ENCODE data around the gene TTC33. TPM values are rescaled to one million over a fixed set of nuclear protein-coding genes. Genes with fewer than 3 reads are reported as not detected.
A peak's percentile ranks its signal among the peaks of the same experiment; 100 is the strongest.

TTC33 gene
- total and polyA plus RNA-seq, 2 of the 13 experiments (the other 11 are each of a cell fraction or from before 2014, with no cell fraction given), result 4.5 to 20.0 TPM

DNA sequence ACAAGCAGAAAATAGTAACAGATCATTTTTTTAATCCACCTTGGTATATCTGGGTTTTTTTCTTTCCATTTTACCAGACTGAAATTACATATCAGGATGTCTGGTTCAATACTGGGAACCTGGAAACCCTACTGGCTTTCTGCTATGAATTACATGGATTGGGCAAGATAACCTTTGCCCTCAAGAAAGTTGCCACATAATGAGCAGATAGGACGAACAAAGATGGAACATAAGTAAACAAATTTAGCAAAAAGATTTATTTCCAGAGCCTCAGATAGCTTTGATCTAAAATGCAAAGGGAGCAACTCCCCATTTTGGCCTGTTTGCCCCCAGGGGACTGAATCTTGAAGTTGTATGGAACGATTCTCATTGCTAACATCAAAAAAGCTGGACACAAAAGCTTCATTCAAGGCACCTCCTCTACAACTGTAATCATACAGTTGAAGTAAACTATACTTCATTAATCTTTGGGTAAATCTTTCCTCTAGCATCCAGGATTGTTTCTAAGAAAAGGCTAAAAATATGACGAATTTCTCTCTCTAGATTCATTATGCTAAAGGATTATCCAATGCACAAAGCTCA is 207.7 kb downstream of the TTC33 start (continued):
- TF ChIP-seq, protein P1, sequence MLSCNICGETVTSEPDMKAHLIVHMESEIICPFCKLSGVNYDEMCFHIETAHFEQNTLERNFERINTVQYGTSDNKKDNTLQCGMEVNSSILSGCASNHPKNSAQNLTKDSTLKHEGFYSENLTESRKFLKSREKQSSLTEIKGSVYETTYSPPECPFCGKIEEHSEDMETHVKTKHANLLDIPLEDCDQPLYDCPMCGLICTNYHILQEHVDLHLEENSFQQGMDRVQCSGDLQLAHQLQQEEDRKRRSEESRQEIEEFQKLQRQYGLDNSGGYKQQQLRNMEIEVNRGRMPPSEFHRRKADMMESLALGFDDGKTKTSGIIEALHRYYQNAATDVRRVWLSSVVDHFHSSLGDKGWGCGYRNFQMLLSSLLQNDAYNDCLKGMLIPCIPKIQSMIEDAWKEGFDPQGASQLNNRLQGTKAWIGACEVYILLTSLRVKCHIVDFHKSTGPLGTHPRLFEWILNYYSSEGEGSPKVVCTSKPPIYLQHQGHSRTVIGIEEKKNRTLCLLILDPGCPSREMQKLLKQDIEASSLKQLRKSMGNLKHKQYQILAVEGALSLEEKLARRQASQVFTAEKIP (CRISPR knock-in tag; IDR thresholded peaks at IDR 0.05; ENCODE audit: borderline replicate concordance), result no peak
- TF ChIP-seq HOMEZ (CRISPR knock-in tag; IDR thresholded peaks at IDR 0.05; ENCODE audit: low read depth) (0 out of 2 replicates have a peak, but pooled peaks have one; percentile 22), PPARG (CRISPR knock-in tag; conservative IDR thresholded peaks at IDR 0.05) (peak; percentile 46; the same call in 1 of the 2 replicates), HDAC1 (CRISPR knock-in tag; IDR thresholded peaks at IDR 0.05) (no peak), NR2F2 (IDR thresholded peaks at IDR 0.05; ENCODE audit: borderline replicate concordance, low read depth) (peak; percentile 70; the same call in 1 of the 2 replicates), TCF7L2 (IDR thresholded peaks at IDR 0.05; ENCODE audit: low read depth, low read length) (peak; percentile 77), FOXA3 (CRISPR knock-in tag; IDR thresholded peaks at IDR 0.05) (peak; percentile 25; the same call in 1 of the 2 replicates), EP300 (IDR thresholded peaks at IDR 0.05; ENCODE audit: low read depth in 2 of 2, low read length in 2 of 2) (peak in 1 of 2 experiments; percentile 76; a peak in 1 of 4 replicates), EP300 (CRISPR knock-in tag; IDR thresholded peaks at IDR 0.05; ENCODE audit: borderline replicate concordance) (no peak), ZNF30 (CRISPR knock-in tag; IDR thresholded peaks at IDR 0.05) (no peak), TFAP4 (IDR thresholded peaks at IDR 0.05; ENCODE audit: borderline replicate concordance, low read depth) (no peak), JDP2 (CRISPR knock-in tag; IDR thresholded peaks at IDR 0.05; ENCODE audit: borderline replicate concordance) (no peak), GATAD2A (CRISPR knock-in tag; IDR thresholded peaks at IDR 0.05) (peak; percentile 75), NR2F1 (CRISPR knock-in tag; IDR thresholded peaks at IDR 0.05) (peak; percentile 61 to 68; a peak in 2 of 4 replicates), THAP9 (CRISPR knock-in tag; IDR thresholded peaks at IDR 0.05; ENCODE audit: borderline replicate concordance) (no peak), RXRB (CRISPR knock-in tag; IDR thresholded peaks at IDR 0.05; ENCODE audit: borderline replicate concordance) (0 out of 2 replicates have a peak, but pooled peaks have one; percentile 20), NCOA2 (CRISPR knock-in tag; IDR thresholded peaks at IDR 0.05) (peak; percentile 54), SOX13 (IDR thresholded peaks at IDR 0.05) (no peak), SOX13 (CRISPR knock-in tag; conservative IDR thresholded peaks at IDR 0.05 in 1 of 2, IDR thresholded peaks at IDR 0.05 in 1 of 2) (peak in 1 of 2 experiments; percentile 73; a peak in 2 of 4 replicates)
- TF ChIP-seq, protein P2, sequence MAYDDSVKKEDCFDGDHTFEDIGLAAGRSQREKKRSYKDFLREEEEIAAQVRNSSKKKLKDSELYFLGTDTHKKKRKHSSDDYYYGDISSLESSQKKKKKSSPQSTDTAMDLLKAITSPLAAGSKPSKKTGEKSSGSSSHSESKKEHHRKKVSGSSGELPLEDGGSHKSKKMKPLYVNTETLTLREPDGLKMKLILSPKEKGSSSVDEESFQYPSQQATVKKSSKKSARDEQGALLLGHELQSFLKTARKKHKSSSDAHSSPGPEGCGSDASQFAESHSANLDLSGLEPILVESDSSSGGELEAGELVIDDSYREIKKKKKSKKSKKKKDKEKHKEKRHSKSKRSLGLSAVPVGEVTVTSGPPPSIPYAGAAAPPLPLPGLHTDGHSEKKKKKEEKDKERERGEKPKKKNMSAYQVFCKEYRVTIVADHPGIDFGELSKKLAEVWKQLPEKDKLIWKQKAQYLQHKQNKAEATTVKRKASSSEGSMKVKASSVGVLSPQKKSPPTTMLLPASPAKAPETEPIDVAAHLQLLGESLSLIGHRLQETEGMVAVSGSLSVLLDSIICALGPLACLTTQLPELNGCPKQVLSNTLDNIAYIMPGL (CRISPR knock-in tag; IDR thresholded peaks at IDR 0.05; ENCODE audit: borderline replicate concordance in 1 of 2, low read depth in 1 of 2), result no peak
